Nucleus accumbens (tissue), 56 donors: ENCODE data around the gene NRIP3.

Experiments
- DNase-seq, 56 donors: peaks; one replicate each; lab custom pipeline; 2025; lab: John Stamatoyannopoulos, UW

Gene NRIP3

GRCh38 chr11:8934742-8935488 is 68.9 kb downstream of the NRIP3 start:
- DNase-seq = no peak

GRCh38 chr11:8933931-8934330 is 69.9 kb downstream of the NRIP3 start:
- DNase-seq = no peak

DNA sequence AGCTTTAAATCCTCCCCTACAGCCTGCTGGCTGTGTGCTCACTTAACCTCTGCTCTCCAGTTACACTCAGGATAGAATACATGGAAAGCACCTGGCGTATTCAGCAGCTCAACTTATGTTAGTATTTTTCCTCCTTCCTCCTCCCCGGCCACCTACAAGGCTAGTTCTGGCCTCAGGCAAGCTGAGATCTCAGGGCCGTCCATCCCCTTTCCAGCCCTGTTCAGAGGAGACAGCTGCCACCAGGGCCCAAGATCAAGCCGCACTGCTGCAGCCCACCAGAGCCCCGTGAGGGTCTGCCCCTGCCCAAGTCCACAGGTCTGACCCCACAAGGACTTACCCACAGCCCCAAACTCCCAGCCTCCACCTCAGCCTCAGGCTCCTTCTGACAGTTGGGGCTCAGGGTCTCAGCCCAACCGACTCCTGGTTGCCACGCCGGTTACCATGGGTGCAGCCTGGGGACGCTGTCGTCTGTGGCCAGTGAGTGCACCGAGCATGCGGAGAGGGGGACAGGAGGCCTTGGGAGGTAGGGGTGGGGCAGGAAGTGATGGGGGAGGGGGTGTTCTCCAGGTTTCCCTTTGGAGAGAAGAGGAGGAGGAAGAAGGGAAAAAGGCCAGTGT is 71.1 kb downstream of the NRIP3 start, which contains the start of gene C11orf16:
TSS of gene C11orf16 (minus strand) at position 384 of the 617 bp plus-strand sequence. CDS start 639 bp downstream, outside the sequence.
- DNase-seq = no peak
